HEK293T (cell line): ENCODE data around the gene PATJ.

Experiments
- BHLHE40 ChIP-seq: fragments of 450-650 bp; IDR thresholded peaks from 2 replicates; pipeline ENCODE4 v1.6.1; 2016; ENCODE audit warnings: mild to moderate bottlenecking, moderate library complexity, borderline replicate concordance
- ELF4 ChIP-seq: fragments of 450-650 bp; IDR thresholded peaks from 2 replicates; pipeline ENCODE4 v1.6.1; 2017; ENCODE audit warnings: antibody characterized with exemption
- FOXA1 ChIP-seq: fragments of 450-650 bp; IDR thresholded peaks from 2 replicates; pipeline ENCODE4 v1.6.1; 2016; ENCODE audit warnings: mild to moderate bottlenecking
- LEF1 ChIP-seq: fragments of 450-650 bp; IDR thresholded peaks from 2 replicates; pipeline ENCODE4 v1.6.1; 2017; ENCODE audit warnings: mild to moderate bottlenecking, borderline replicate concordance
- PKNOX1 ChIP-seq: fragments of 450-650 bp; IDR thresholded peaks from 2 replicates; pipeline ENCODE4 v1.6.1; 2016

- TF ChIP-seq LEF1 (no peak), PKNOX1 (no peak), FOXA1 (no peak), BHLHE40 (no peak), ELF4 (no peak)
Measured at GRCh38 chr1:61784726-61785125, 42.4 kb downstream of the PATJ start.
